ENCODE data around the gene MGRN1.

MGRN1 gene

DNA sequence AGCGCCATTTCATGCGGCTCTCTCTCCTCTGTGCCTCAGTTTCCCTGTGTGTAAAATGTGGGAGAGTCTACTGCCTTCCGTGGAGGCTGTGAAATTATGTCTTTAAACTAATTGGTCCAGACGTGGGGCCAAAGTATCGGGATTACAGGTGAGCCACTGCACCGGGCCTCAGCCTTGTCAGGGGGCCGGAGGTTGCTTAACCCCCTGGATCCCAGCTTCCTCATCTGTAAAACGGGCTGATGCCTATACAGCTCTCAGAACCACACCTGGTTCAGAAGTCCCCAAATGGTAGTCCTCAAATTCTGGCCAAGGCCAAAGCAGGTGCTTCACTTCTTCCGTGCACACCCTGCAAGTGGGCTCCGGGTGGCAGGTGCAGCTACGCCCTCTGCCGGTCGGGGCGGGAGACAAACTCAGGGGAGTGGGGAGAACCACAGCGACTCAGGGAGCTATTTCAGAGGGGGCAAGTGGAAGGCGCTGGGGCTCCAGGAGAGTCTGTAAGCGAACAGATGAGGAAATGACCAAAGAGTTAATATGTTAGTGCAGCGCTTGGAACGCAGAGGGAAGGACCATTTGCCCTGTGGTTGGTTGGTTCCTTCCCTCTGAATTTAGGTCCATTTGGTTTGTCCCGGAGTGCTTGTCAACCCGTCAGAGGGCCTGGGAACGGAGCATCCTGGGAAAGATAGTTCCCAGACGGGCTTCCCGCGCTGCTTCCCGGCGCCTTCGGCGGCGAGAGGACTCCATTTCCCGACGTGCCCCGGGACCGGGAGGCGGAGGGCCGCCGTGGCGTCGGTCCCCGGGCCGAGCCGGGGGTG lies at the start of gene MGRN1:
Gene MGRN1 (plus strand): TSS at position 812 of the 812 bp plus-strand sequence. CDS start 135 bp downstream, outside the sequence.
- intact Hi-C loops (cut with micrococcal nuclease) = loop anchor here (1.0 kb wide), 2 partner anchors 8 to 56 kb away; no protein-coding TSS in a partner anchor
- Mint-ChIP-seq H3K36me3 (ENCODE audit: low read depth) (peaks cover 45% of the 10 kb centered on the region), H3K4me1 (ENCODE audit: low read depth) (peaks cover 56% of the 10 kb centered on the region), H3K27ac (peak within 1 kb of the TSS; percentile 97), H3K9me3 (no peaks in the 10 kb centered on the region), H3K4me3 (peak within 1 kb of the TSS; percentile 98), H3K27me3 (no peaks in the 10 kb centered on the region)

DNA sequence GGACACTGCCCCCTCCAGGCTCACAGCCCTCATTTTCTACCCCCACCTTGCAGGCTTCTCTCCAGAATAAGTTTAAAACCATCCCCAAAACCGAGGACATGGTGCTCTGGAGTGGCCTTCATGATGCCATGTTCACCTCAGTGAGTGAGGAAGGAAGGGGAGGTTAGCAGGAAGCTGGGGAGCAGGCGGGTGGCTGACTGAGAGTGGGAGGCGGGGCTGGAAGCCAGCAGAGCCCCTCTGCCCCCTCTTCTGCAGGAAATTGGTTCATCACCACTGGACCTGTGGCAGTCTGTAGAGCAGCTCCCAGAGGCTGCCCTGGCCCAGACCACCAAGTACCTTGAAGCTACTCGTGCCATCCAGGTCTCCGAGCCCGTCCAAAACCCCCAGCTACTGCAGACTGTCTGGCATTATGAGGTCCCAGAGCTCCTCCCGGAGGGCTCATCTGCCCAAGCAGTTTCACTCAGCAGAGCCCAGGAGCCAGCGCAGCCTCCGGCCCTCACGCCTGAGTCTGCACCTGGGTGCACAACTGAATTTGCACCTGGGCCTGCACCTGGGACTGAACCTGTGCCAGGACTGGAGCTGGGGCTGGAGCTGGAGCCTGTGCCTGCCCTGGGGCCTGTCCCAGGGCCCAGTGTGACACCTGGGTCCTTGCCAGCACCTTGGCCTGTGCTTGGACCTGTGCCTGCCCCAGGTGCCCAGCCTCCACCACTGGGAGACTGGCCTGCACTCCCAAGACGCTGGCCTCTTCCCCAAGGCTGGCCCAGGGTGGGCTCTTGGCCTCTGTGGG lies 49.5 kb upstream of the MGRN1 start:
- H3K27me3 Mint-ChIP-seq = peaks cover 1% of the 10 kb centered on the region
- H3K27ac Mint-ChIP-seq = no peak overlapping the region
- intact Hi-C loops (cut with micrococcal nuclease) = no loop called here
- no peak overlapping the region for H3K4me3 Mint-ChIP-seq
- no peaks in the 10 kb centered on the region for H3K9me3 Mint-ChIP-seq
- no peaks in the 10 kb centered on the region for H3K36me3 Mint-ChIP-seq (ENCODE audit: low read depth)
- H3K4me1 Mint-ChIP-seq (ENCODE audit: low read depth) = peaks cover 7% of the 10 kb centered on the region

DNA sequence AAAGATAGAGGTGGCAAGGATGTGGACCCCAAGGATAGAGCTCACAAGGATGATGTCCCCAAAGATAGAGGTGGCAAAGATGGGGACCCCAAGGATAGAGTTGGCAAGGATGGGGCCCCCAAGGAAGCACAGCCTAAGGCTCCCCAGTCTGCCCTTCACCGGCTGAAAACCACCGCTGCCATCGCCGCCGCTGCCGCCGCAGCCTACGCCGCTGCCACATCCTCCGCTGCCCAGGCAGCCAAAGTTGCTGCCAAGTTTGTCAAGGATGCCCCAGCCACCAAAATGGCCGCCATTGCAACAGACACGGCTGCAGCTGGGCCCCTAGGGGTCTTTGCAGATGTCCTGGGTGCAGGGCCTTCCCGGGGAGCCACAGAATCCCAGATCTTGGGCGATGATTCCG lies 48.6 kb upstream of the MGRN1 start:
- Mint-ChIP-seq H3K27ac (no peak overlapping the region), H3K4me1 (ENCODE audit: low read depth) (peaks cover 7% of the 10 kb centered on the region), H3K4me3 (no peak overlapping the region), H3K9me3 (no peaks in the 10 kb centered on the region), H3K36me3 (ENCODE audit: low read depth) (no peaks in the 10 kb centered on the region), H3K27me3 (no peaks in the 10 kb centered on the region)
- intact Hi-C loops (cut with micrococcal nuclease) = no loop called here

DNA sequence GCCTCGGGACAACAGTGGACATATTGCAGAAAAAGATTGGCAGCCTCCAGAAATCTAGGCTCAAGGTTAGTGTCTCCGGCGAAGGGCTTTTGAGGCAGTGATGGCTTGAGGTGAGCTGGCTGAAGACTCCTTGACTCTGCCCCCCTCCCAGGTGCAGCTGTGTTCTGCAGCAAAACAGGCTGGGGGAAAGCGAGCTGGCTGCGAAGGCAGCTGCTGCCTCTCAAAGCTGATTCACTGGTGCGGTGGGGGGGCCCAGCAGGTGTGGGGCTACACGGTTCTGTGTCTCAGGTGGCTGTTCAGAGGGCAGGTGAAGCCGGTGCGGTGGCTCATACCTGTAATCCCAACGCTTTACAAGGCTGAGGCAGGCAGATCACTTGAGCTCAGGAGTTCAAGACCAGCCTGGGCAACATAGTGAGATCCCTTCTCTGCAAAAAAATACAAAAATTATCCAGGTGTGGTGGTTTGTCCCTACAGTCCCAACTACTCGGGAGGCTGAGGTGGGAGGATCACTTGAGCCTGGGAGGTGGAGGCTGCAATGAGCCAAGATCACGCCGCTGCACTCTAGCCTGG lies 45.6 kb upstream of the MGRN1 start:
- Mint-ChIP-seq H3K4me3 (no peak overlapping the region), H3K27ac (no peak overlapping the region), H3K9me3 (no peaks in the 10 kb centered on the region), H3K36me3 (ENCODE audit: low read depth) (no peaks in the 10 kb centered on the region), H3K4me1 (ENCODE audit: low read depth) (peaks cover 7% of the 10 kb centered on the region), H3K27me3 (no peaks in the 10 kb centered on the region)
- intact Hi-C loops (cut with micrococcal nuclease) = no loop called here

DNA sequence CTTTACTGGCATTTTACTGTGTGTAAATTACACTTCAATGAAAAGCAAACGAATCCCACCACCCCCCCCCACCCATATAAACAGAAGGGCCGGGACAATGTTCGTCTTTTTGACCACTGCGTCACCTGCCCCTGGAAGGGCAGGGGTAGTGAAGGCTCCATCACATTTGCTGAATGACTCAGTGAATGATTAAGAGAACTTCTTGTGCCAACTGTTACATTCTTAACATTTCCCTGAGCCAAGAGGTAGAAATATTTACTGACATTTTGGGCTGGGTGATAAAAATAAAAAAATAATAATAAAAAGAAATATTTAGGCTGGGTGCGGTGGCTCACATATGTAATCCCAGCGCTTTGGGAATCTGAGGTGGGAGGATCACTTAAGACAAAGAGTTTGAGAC lies 44.4 kb upstream of the MGRN1 start:
- intact Hi-C loops (cut with micrococcal nuclease) = no loop called here
- H3K27me3 Mint-ChIP-seq = no peaks in the 10 kb centered on the region
- H3K4me3 Mint-ChIP-seq = no peak overlapping the region
- H3K4me1 Mint-ChIP-seq (ENCODE audit: low read depth) = no peaks in the 10 kb centered on the region
- no peaks in the 10 kb centered on the region for H3K9me3 Mint-ChIP-seq
- H3K27ac Mint-ChIP-seq = no peak overlapping the region
- no peaks in the 10 kb centered on the region for H3K36me3 Mint-ChIP-seq (ENCODE audit: low read depth)

DNA sequence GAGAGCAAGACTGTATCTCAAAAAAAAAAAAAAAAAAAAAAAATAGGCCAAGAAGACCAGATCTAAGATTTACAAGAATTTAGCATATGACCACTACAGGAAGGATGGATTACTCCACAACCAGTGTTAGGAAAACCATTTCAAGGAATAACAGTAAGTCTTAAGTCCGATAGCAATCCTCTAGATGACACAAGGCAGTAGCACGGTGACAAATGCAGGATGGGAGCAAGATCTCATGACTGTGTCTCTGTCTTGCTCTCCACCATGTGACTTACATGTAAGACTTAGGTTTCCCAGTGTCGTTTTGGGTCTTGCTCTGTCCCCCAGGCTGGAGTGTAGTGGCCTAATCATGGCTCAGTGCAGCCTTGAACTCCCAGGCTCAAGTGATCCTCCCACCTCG lies 40.7 kb upstream of the MGRN1 start:
- H3K27me3 Mint-ChIP-seq = peaks cover 21% of the 10 kb centered on the region
- H3K4me1 Mint-ChIP-seq (ENCODE audit: low read depth) = peaks cover 4% of the 10 kb centered on the region
- intact Hi-C loops (cut with micrococcal nuclease) = loop anchor here (2.0 kb wide), 1 partner anchor 77 kb away; no protein-coding TSS in a partner anchor
- H3K9me3 Mint-ChIP-seq = peaks cover 7% of the 10 kb centered on the region
- H3K4me3 Mint-ChIP-seq = no peak overlapping the region
- H3K36me3 Mint-ChIP-seq (ENCODE audit: low read depth) = no peaks in the 10 kb centered on the region
- H3K27ac Mint-ChIP-seq = no peak overlapping the region

DNA sequence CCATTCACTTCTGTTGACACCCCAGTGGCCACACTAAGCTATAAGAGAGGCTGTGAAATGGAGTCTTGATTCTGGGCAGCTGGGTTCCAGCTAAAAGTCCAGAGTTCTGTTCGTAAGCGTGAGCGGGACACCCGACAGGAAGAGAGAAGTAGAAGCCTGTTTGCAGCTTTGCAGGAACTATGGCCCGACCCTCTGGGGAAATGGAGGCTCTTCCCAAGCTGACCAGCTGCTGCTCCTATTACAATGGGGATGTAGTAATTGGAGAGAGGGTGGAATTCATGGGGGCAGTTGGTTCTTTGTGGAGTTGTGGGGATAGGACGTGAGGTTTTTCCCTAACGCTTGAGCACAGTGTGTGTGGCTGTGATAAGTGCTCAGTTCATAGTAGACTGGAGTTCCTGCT lies 38.3 kb upstream of the MGRN1 start:
- H3K4me1 Mint-ChIP-seq (ENCODE audit: low read depth) = peaks cover 4% of the 10 kb centered on the region
- no peak overlapping the region for H3K27ac Mint-ChIP-seq

DNA sequence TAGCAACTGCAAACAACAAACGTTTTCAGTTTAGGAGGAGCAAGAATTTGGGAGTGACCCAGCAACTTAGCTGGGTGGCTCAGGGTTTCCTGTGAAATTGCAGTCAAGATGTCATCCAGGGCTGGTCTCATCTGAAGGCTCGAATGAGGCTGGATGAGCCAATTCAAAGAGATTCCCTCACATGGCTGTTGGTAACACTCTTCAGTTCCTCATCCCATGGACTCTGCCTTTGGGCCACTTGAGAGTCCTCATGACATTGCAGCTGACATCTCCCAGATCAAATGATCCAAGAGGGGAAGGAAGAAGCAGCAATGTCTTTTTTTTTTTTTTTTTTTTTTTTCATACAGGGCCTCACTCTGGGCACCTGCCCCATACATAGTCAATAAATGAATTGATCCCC lies 36.2 kb upstream of the MGRN1 start:
- Mint-ChIP-seq H3K4me3 (no peak overlapping the region), H3K9me3 (peaks cover 7% of the 10 kb centered on the region)

More for the DNA sequence above, 38.3 kb upstream of the MGRN1 start:
- Mint-ChIP-seq H3K36me3 (ENCODE audit: low read depth) (no peaks in the 10 kb centered on the region), H3K9me3 (peaks cover 7% of the 10 kb centered on the region), H3K4me3 (no peak overlapping the region), H3K27me3 (peaks cover 21% of the 10 kb centered on the region)
- intact Hi-C loops (cut with micrococcal nuclease) = no loop called here

DNA sequence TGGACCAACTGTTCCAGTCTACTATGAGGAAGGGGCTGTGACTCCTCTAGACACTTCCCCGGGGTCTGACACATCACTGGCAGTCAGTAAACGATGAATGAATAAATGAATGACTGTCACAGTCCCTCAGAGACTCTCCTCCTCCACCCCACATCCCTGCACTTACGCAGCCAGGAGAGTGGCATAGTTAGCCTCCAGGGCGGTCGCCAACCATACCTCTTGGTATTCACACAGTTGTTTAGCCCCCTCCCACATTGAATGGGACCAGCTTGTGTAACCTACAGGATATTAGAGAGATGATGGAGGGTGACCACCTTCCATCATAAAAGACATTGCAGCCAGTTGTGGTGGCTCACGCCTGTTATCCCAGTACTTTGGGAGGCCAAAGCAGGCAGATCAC lies 35.7 kb upstream of the MGRN1 start:
- Mint-ChIP-seq H3K4me3 (no peak overlapping the region), H3K36me3 (ENCODE audit: low read depth) (no peaks in the 10 kb centered on the region), H3K27me3 (peaks cover 21% of the 10 kb centered on the region), H3K27ac (no peak overlapping the region), H3K9me3 (peaks cover 7% of the 10 kb centered on the region), H3K4me1 (ENCODE audit: low read depth) (peaks cover 4% of the 10 kb centered on the region)
- intact Hi-C loops (cut with micrococcal nuclease) = no loop called here

More for the DNA sequence above, 36.2 kb upstream of the MGRN1 start:
- no peaks in the 10 kb centered on the region for H3K36me3 Mint-ChIP-seq (ENCODE audit: low read depth)
- peaks cover 4% of the 10 kb centered on the region for H3K4me1 Mint-ChIP-seq (ENCODE audit: low read depth)
- peaks cover 21% of the 10 kb centered on the region for H3K27me3 Mint-ChIP-seq
- H3K27ac Mint-ChIP-seq = no peak overlapping the region
- intact Hi-C loops (cut with micrococcal nuclease) = no loop called here

DNA sequence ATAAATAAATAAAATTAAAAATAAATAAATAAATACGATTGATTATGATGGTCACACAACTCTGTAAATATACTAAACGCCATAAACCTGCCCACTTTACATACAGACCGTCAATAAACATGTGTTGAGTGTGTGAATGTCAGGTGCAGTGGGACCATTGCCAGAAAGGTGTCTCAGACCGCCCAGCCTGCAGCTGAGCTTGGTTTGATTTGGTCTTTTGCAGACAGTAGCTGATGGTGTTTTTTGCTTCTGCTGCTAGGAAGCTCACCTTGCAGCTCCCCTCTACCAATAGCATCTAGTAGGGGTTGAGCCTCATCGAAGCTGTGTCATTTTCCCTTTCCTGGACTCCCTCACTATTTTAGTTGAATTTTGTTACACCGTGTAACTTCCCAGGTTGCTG lies 33.4 kb upstream of the MGRN1 start:
- Mint-ChIP-seq H3K36me3 (ENCODE audit: low read depth) (no peaks in the 10 kb centered on the region), H3K27ac (no peak overlapping the region), H3K9me3 (peaks cover 7% of the 10 kb centered on the region), H3K27me3 (peaks cover 14% of the 10 kb centered on the region), H3K4me3 (no peak overlapping the region), H3K4me1 (ENCODE audit: low read depth) (no peaks in the 10 kb centered on the region)
- intact Hi-C loops (cut with micrococcal nuclease) = no loop called here

DNA sequence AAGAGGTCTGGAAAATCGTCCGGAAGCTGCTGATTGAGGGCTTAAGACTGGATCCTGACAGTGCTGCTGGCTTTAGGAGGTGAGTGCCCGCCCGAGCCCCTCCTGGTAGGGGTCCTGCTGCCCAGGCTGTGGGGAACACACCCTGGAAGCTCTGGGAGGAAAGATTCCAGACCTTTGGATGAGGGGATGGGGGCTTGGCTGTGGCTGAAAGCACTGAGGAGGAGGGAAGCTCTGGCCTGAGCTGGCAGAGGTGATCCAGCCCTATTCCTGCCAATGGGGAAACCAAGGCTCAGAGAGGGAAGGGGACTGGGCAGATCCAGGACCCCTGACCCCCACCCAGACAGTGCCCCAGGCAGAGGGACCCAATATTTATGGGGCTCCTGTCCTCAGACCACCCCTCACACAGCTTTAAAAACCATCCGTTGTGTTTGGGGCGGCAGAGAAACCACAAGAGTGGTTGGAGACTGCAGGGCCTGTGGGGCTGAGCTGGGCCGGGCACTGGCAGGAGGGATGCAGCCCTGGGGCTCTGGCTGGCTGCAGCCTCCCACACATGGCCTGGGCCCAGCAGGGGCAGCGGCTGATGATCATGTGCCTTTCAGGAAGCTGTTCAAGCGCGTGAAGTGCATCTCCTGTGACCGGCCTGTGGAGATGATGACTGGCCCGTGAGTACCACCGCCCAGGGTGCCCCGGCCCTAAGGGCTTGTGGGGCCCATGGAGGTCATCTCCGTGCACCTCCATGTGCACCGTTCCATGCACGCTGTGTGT lies 32.7 kb upstream of the MGRN1 start:
- Mint-ChIP-seq H3K4me1 (ENCODE audit: low read depth) (no peaks in the 10 kb centered on the region), H3K36me3 (ENCODE audit: low read depth) (no peaks in the 10 kb centered on the region), H3K4me3 (no peak overlapping the region), H3K27ac (no peak overlapping the region), H3K27me3 (peaks cover 9% of the 10 kb centered on the region), H3K9me3 (peaks cover 7% of the 10 kb centered on the region)
- intact Hi-C loops (cut with micrococcal nuclease) = no loop called here

DNA sequence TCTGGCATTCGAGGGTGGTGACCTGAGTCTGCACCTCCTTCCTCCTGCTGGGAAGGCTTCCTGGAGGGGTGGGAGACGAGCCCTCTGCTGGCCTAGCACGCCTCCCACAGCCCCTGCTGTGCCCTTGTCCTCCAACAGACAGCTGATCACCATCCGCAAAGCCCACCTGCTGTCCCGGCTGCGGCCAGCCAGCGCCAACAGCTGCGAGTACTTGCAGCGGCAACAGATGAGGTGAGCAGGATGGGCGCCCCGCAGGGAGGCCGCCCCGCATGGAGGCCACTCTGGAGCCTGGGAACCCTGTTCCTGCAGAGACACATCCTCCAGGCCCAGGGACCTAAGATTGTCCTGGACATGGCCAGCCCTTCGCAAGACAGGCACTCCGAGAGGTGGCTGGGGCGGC lies 31.5 kb upstream of the MGRN1 start:
- intact Hi-C loops (cut with micrococcal nuclease) = no loop called here
- H3K27ac Mint-ChIP-seq = no peak overlapping the region
- H3K4me1 Mint-ChIP-seq (ENCODE audit: low read depth) = no peaks in the 10 kb centered on the region
- H3K9me3 Mint-ChIP-seq = peaks cover 5% of the 10 kb centered on the region
- no peaks in the 10 kb centered on the region for H3K36me3 Mint-ChIP-seq (ENCODE audit: low read depth)
- peaks cover 3% of the 10 kb centered on the region for H3K27me3 Mint-ChIP-seq
- H3K4me3 Mint-ChIP-seq = no peak overlapping the region

DNA sequence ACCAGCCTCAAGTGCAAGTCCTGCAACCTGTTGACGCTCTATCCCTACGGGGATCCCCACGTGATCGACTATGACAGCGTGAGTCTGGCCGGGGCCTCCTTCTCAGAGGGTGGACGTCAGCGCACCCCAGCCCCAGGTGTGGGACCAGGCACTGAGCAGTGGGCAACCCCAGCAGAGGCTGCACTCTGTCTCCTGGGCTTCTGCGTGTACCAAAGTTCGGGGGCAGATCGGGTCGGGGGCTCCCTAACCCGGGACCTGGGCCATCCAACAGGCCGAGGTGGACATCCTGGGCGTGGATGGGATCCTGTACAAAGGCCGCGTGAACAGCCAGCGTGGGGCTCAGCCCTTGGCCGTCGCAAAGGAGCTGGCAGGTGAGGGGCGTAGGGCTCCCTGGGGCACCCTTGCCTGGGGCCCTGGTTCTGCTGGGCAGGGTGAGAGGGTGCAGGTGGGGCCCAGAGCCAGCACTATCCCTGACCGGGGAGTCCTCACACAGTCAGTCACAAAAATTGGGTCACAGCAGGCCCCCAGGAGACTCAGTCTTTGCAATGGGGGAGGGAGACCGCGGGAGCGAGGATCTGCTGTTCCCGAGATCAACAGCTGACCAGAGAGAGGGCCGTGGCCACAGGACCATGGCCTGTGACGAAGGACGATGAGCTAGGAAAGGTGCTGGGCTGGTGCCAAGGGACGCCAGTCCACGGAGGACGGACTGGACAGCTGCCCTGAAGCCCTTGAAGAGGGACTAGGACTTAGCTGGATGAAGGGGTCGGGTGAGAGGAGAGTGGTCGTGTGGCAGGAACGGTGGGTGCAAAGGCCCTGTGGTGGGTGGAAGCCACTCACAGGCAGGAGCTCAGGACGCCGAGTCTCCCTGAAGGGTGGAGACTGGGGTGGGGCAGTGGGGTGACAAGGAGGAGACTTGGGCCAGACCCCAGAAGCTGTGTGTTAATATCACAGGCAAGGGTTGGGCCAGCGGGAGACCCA lies 29.9 kb upstream of the MGRN1 start:
- Mint-ChIP-seq H3K27ac (no peak overlapping the region), H3K9me3 (no peaks in the 10 kb centered on the region), H3K27me3 (peaks cover 8% of the 10 kb centered on the region), H3K4me3 (no peak overlapping the region), H3K4me1 (ENCODE audit: low read depth) (no peaks in the 10 kb centered on the region), H3K36me3 (ENCODE audit: low read depth) (no peaks in the 10 kb centered on the region)
- intact Hi-C loops (cut with micrococcal nuclease) = no loop called here

All from dendritic cell treated with granulocyte-macrophage colony-stimulating factor and Interleukin-4, amounts not matched to agents 40 ng/mL and 50 ng/mL, for 4 days (primary cell).